IPS-NIHi7 (cell line): ENCODE measurements around the gene NSUN6.

Source experiments
- DNase-seq: peaks from one replicate; pipeline ENCODE4 v3.0.0; 2012; ENCODE audit warnings: mixed read lengths; ENCODE audit errors: extremely low spot score

NSUN6 gene

DNA sequence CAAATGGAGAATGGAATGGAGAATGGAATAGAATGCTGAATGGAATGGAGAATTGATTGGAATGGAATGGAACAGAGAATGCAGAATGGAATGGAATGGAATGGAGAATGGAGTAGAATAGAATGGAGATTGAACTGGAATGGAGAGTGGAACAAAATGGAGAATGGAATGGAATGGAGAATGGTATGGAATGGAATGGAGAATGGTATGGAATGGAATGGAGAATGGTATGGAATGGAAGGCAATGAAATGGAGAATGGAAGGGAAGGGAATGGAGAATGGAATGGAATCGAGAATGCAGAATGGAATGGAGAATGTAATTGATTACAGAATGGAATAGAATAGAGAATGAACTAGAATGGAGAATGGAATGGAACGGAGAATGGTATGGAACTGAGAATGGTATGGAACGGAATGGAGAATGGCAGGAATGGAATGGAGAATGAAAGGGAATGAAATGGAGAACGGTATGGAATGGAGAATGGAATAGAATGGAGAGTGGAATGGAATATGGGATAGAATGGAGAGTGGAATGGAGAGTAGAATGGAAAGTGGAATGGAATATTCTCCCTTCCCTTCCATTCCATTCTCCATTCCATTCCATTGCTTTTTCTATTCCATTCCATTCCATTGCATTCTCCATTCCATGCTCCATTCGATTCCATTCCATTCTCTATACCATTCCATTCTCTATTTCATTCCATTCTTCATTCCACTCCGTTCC lies 88.2 kb downstream of the NSUN6 start:
- no peak for DNase-seq

DNA sequence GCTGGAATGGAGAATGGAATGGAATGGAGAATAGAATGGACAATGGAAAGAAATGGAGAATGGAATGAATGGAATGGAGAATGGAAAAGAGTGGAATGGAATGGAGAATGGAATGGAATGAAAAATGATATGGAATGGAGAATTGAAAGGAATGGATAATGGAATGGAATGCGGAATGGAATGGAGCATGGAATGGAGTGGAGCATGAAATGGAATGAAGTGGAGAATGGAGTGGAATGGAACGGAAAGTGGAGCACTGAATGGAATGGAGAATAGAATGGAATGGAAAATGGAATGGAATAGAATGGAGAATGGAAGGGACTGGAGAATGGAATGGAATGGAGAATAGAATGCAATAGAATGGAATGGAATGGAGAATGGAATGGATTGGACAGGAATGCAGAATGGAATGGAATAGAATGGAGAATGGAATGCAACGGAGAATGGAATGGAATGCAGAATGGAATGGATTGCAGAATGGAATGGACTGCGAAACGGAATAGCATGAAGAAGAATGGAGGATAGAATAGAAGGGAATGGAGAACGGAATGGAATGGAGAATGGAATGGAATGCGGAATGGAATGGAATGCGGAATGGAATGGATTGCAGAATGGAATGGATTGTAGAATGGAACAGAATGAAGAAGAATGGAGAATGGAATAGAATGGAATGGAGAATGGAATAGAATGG lies 89.4 kb downstream of the NSUN6 start:
- DNase-seq = no peak

DNA sequence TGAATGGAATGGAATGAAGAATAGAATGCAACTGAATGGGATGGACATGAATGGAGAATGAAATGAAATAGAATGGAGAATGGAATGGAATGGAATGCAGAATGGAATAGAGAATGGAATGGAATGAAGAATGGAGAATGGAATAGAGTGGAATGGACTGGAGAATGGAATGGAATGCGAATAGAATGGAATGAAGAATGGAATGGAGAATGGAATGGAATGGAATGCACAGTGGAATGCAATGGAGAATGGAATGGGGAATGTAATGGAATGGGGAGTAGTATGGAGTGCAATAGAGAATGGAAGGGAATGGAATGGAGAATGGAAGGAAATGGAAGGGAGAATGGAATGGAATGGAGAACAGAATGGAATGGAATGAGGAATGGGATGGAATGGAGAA lies 93.4 kb downstream of the NSUN6 start:
- no peak for DNase-seq

DNA sequence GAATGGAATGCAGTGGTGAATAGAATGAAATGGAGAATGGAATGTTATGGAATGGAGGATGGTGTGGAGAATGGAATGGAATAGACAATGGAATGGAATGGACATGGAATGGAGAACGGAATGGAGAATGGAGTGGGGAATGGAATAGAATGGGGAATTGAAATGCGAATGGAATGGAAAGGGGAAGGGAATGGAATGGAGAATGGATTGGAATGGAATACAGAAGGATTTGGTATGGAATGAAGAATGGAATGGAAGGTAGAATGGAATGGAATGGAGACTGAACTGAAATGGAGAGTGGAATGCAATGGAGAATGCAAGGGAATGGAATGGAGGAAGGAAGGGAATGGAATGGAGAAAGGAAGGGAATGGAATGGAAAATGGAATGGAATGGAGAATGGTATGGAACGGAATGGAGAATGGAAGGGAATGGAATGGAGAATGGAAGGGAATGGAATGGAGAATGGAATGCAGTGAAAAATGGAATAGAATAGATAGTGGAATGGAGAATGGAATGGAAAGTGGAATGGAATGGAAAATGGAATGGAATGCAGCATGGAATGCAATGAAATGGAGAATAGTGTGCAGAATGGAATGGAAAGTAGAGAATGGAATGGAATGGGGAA lies 94.8 kb downstream of the NSUN6 start:
- no peak for DNase-seq

- DNase-seq = no peak
Measured at GRCh38 chr10:18554479-18554878, 96.9 kb downstream of the NSUN6 start.

DNA sequence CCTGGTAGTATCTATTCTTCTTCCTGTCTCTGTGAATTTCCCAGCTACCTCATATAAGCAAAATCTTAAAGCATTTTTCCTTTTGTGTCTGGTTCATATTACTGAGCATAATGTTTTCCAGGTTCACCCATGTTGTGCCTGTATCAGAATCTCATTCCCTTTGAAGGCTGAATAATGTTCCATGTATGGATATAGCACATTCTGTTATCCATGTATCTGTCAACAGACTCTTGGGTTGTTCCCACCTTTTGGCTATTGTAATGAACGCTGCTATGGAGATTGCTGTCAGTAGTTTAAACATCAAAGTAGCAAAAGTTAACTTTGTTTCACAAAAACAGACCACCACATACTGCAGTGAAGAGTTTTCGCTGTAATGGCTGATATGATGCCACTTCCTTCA lies 99.9 kb downstream of the NSUN6 start:
- no peak for DNase-seq

GRCh38 chr10:18549105-18549504 lies 102.3 kb downstream of the NSUN6 start:
- DNase-seq = no peak

- DNase-seq = no peak
Measured at GRCh38 chr10:18545621-18546305, 105.6 kb downstream of the NSUN6 start.

GRCh38 chr10:18542832-18543231 lies 108.6 kb downstream of the NSUN6 start:
- DNase-seq = no peak

DNA sequence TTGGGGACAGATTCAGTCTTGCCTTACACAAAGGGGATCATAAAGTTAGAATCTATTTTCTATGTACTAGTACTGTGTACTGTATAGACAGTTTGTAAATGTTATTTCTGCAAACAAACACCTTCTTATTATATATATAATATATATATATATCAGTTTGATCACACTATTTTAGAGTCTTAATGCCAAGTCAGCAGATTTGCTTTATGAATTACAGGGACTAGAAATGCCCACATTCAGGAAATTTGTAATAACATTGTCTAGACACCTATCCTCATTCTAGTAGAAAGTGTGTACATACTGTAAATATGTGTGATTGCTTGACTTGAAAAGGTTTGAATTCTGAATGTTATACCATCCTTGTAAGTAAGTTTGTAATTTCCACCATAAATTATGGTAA lies 111.2 kb downstream of the NSUN6 start:
- no peak for DNase-seq

GRCh38 chr10:18539335-18539734 lies 112.1 kb downstream of the NSUN6 start:
- no peak for DNase-seq

DNA sequence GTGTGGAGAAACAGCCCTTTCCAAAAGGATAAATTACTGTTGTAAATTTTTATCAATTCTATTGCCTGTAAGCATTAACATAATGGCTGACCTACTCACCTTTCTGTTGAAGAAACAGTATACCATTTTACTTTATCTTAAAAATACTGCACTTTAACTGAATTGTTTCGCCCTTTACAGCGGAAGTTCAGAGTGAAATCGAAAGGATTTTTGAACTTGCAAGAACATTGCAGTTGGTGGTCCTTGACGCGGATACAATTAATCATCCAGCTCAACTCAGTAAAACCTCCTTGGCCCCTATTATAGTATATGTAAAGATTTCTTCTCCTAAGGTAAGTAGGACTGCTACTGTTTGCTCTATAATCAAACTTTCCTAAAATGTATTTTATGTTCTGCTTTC lies 117.5 kb downstream of the NSUN6 start:
- DNase-seq = no peak

DNA sequence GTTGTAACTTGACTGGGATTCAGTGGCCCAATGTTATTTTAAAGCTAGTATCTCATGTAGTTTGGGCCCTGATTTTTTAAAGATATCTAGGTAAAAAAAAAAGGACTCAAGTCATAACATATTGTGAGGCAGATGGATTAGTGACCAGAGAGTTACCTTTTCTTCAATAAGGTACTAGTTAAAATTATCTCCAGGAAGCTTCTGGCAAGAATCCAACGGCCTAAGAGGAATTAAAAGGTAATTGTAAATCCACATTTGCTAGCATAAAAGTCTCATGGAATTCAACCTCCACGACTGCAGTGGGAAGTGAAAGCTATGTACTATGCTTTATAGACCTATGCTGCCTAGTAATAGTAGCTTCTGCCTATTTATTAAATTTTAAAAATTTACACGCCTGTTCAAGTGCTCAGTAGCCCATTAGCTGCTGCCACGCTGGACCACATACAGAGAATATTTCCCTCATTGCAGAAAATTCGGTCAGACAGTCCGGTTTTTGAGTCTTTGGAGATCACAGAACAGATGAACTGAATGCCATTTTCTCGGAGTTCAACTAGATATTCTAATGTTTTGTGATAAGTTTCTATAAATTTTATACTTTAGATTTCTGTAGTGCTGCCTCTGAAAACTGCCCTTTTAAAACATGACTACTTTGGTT lies 118.4 kb downstream of the NSUN6 start:
- no peak for DNase-seq

DNA sequence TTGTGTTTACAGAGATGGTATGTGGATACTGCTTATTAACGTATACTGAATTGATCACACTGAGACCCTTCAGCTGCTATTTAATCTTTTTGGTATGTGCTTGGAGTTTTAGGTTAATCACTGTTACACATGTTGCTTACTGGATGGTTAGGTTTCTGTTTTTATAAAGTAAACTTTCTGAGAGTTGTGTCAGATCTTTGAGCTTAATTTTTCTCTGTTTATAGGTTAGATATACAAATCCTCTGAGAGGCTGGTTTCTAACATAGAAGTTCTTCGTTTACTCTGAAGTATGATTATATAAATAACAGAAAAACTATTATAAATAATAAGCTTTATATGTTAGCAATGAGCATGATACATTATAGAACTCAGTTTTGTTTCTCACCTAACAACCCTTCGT lies 123.1 kb downstream of the NSUN6 start:
- DNase-seq = no peak

DNA sequence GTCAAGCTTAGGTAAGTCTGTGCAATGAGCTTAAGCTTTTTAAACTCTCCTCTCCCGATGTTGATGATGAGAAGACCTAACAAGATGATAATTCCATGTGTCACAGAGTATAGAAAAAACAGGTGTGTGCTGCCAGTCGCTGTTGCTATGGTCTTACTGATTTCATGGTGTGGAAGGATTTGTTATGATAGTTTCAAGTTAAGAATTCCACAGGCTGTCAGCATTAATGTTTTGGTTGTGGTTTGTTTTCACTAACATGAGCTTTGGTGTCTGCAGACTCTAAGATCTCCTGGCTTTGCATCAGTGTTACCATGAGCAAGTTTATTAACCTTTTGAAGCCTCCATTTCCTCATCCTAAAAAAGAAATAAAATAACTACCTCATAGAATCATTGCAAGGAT lies 123.7 kb downstream of the NSUN6 start:
- no peak for DNase-seq

- no peak for DNase-seq
Measured at GRCh38 chr10:18523858-18524257, 127.5 kb downstream of the NSUN6 start.

- DNase-seq = no peak
Measured at GRCh38 chr10:18523025-18523424, 128.4 kb downstream of the NSUN6 start.

DNA sequence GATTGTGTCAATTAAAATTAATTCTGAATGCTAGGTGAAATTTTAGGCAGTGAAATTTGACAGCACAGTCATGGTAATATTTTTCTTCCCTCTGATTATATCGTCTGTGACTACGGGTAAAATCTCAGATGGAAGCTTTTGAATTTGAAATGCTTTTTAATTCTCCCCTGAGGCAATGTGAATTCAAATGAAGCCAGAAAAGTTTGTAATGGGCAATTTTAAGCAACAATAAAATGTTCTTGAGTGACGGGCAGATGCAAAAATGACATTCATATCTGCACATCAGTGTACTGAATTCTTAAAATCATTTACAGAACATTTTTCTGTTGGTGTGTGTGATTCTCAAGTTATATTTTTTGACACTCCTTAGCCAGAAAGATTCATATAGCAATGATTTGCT lies 134.5 kb downstream of the NSUN6 start:
- DNase-seq = no peak

GRCh38 chr10:18514537-18514936 lies 136.8 kb downstream of the NSUN6 start:
- DNase-seq = no peak

- no peak for DNase-seq
Measured at GRCh38 chr10:18508587-18508986, 142.8 kb downstream of the NSUN6 start.

GRCh38 chr10:18505456-18506118 lies 145.8 kb downstream of the NSUN6 start:
- no peak for DNase-seq
